SIG-M5 treated with dmso at 0.1 percent for 504 hours (cell line): ENCODE data around the gene F7.
A peak's percentile ranks its signal among the peaks of the same experiment; 100 is the strongest.
"Not testable (repeated sequence)": the region's sequence is repeated elsewhere in the genome, so short reads cannot be mapped to it uniquely, and the experiment has no call there.

Source experiments
- DNase-seq: peaks from one replicate; lab custom pipeline; 2025; ENCODE audit not compliant: unreplicated experiment; lab: John Stamatoyannopoulos, UW

Gene F7

DNA sequence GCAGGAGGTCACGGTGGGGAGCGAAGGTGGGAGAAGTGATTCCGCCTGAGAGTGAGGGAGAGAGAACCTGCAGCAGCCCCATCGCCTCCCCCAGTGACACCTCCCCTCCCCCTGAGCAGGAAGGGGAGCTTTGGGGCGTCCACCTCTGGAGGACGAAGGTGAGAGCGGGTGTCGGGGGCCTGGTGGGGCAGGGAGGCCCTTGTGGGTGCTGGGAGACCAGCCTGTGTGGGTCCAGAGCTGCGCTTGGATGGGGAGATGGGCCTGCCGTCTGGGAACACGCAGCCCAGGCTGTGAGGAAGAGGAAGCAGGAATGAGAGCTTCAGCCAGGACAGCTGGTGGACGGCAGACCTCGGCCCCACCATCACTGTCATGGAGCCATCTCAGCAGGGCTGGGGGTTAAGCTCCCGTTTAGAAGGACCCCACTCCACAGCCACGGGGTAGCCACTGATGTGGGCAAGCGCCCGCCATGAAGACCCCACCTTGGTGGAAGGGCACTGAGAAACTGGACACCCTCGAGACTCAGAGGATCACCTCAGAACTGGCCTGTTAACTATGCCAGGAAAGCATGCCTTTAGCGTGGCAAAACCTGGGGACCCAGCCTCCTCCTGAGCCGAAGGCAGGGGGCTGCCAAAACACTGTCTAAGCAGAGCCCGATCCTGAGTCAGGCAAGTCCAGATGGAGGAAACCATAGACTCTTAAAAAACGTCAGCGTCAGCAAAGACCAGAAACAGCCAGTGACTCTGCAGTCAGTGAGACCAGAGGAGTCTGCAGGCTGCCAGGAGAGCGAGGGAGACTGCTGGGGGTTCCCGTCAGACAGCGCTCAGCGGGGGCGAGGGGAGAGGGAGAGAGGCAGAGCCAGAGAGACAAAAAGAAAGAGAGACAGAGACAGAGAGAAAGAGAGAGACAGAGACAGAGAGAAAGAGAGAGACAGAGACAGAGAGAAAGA, 46.4 kb downstream of the F7 start:
- no peak for DNase-seq

DNA sequence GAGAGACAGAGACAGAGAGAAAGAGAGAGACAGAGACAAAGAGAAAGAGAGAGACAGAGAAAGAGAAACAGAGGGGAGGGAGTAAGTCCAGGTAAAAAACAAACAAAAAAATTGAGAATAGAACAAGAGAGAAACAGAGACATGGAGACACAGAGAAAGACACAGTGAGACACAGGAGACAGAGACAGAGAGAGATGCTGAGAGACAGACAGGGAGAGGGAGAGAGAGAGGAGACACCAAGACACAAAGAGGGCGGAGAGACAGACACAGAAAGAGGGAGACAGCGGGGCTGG, 47.0 kb downstream of the F7 start:
- no peak for DNase-seq

- DNase-seq, result no peak
These were observed 47.6 kb downstream of the F7 start for GRCh38 chr13:113152984-113153809.

- peak; percentile 50 for DNase-seq
These were observed 48.5 kb downstream of the F7 start for GRCh38 chr13:113153810-113154748.

DNA sequence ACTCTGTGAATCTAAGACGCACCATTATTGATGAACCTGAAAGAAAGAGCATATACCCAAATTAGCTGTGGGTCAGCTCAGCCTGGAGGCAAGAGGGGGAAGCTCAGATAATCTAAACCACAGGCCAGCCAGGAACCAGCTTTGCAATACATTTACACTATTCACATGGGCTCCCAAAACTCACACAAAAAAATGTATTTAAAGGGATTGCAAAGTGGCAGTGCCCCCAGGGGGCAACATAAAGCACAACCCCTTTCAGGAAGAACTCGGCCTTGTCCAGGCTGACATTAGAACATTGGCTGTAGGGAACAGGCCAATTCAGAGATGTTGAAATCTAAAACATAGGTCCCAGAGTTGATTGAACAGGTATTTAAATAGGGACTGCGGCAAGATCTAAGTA, 49.6 kb downstream of the F7 start:
- no peak for DNase-seq

DNA sequence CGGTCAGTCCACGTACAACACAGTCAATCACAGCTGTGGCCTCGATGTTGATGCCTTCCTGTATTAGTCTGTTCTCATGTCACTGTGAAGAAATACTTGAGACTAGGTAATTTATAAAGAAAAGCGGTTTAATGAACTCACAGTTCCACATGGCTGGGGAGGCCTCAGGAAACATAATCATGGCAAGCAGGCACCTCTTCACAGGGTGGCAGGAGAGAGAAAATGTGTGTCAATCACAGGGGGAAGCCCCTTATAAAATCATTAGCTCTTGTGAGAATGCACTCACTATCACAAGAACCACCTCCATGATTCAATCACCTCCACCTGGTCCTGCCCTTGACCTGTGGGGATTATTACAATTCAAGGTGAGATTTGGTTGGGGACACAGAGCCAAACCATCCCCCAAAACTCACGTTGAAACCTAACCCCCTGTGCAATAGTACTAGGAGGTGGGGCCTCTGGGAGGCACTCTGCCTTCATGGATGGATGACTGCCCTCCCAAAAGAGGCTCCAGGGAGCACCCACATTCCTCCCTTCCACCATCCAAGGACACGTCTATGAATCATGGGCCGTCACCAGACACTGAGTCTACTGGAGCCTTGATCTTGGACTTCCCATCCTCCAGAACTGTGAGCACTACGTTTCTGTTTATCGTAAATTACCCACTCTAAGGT, 50.5 kb downstream of the F7 start:
- no peak for DNase-seq

GRCh38 chr13:113157206-113157928, 51.8 kb downstream of the F7 start:
- no peak for DNase-seq

DNA sequence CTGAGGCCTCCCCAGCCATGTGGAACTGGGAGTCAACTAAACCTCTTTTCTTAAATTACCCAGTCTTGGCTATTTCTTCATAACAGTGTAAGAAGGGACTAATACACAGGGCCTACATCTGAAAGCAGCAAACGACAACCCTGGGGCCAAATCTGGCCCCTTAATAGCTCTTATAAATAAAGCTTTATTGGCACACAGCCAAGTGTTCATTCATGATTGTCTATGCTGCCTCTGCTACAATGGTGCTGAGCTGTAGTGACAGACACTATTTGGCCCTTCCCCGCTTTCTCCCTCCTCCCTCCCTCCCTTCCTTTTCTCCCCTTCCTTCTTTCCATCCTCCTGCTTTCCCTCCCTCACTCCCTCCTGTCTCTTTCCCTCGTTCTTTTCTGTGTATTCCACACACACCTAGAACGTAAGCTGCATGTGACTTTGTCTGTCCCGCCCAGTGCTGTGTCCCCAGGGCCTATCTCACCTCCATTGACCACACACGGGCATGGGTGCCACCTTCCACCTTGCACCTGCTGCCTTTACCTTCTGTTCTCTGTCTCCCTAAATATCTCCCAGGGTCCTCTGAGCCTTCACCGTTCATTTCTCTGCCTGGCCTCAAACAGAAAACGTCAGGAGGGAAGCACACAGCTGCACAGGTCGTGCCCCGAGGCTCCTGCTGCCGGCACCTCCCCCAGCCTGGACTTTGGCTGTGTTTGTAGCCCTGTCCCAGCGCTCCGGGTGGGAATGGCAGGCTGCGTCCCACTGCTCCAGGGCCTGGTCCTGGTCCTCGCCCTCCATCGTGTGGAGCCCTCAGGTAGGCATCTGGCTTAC, 52.5 kb downstream of the F7 start, which contains the start of gene PROZ:
Gene PROZ (plus strand): TSS at position 720 of the 819 bp plus-strand sequence. CDS start 13 bp downstream, at position 733.
- DNase-seq, result no peak

DNA sequence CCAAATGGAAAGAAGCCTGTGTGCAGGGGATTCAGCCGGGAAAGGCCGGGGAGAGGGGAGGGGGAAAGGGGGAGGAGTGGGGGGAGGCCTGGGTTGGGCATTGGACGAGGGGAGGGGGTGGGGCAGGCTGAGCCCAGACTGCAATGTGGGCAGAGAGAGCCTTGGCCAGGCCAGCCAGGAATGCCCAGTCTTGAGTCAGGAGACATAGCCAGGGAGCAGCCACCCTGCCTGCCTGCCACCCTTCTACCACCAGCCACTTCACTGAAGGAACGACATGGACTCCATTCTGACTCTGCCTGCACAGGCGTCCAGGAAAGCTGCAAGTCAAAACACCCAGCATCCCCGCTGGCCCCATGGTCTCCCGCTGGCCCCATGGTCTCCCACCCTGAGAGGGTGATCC, 53.4 kb downstream of the F7 start:
- DNase-seq, result no peak

- no peak for DNase-seq
These were observed 54.1 kb downstream of the F7 start for GRCh38 chr13:113159701-113160100.

GRCh38 chr13:113160983-113161382, 55.4 kb downstream of the F7 start:
- DNase-seq, result no peak

DNA sequence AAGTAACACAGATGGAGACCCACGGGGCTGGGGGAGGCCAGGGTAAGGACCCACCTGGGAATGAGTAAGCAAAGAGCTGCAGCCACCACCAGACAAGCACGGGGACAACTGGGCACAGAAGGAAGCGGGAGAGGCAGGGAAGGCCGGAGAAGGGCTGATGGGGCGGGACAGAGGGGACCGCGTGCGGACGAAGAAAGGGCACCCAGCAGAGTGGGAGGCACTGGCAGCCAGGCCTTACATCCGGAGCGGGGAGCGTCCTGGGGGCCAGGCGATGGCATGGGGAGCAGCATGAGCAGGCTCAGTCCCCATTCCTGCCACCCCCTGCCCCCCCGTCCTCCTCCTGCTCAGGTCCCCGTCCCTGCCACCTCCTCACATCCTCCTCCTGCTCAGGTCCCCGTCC, 55.8 kb downstream of the F7 start:
- DNase-seq, result no peak

GRCh38 chr13:113161975-113162374, 56.4 kb downstream of the F7 start:
- not testable (repeated sequence) for DNase-seq

GRCh38 chr13:113162783-113163685, 57.4 kb downstream of the F7 start:
- no peak for DNase-seq

DNA sequence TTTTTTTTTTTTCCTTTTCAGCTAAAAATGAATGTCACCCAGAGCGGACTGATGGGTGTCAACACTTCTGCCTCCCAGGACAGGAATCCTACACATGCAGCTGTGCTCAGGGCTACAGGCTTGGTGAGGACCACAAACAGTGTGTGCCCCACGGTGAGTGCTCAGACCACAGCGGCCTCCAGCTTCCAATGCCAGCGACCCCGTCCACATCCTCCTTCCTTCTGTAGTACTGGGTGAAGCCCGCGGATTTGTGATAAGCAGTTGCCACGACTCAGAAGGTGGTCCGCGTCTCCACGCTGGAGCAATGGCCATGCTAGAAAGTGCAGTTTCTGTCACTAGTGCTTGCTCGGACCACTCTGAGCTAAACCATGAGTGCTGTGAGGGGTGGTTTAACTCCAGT, 58.9 kb downstream of the F7 start:
- no peak for DNase-seq

DNA sequence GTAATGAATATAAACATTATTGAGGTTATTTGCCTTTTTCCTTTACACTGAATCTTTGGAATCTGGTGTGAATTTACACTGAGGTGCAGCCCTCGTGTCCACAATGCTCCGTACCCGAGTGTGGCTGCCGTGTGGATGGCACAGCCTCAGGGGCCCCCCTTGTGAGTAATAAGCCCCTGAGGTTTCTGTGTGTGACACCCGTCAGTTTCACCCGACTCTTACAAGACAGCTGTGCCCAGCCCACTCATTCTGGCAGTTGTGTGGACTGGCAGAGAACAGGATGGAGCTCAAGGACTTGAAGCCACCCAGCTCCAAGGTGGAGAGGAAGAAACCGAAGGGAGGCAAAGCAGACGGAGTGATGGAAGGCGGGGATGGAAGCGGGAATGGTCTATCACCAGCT, 60.7 kb downstream of the F7 start:
- no peak for DNase-seq

DNA sequence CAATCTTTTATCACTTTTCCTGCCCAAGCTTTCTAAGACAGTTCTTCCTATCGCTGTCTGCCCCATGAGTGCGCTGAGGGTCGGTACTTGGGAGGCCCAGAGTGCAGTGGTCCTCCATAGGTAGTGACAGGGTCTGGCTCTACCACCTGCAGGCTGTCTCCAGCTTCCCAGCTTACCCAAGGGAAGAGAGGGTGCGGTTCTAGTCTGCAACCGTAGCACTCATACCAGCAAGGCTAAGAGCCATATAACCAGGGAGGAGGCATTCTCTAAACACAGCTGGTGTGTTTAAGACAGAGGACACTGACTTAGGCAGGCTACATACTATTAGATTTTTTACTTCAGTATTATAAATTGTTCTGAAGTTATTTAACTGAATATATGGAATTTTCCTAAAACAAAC, 61.1 kb downstream of the F7 start:
- DNase-seq, result no peak

GRCh38 chr13:113167155-113167554, 61.6 kb downstream of the F7 start:
- no peak for DNase-seq
